Measurements from ENCODE around the gene ZNF512B.

- no peak for TF ChIP-seq POLR2A (IDR thresholded peaks at IDR 0.05)
- TF ChIP-seq CTCF (IDR thresholded peaks at IDR 0.05), result no peak
Measured at GRCh38 chr20:63930971-63931553, 38.7 kb downstream of the ZNF512B start.
